Measurements from ENCODE around the gene LILRA1. TPM values are rescaled to one million over a fixed set of nuclear protein-coding genes. Genes with fewer than 3 reads are reported as not detected.
"Not testable (repeated sequence)": the region's sequence is repeated elsewhere in the genome, so short reads cannot be mapped to it uniquely, and the experiment has no call there.

The LILRA1 gene
- total RNA-seq, 1 donor from 2014 or later: not detected

DNA sequence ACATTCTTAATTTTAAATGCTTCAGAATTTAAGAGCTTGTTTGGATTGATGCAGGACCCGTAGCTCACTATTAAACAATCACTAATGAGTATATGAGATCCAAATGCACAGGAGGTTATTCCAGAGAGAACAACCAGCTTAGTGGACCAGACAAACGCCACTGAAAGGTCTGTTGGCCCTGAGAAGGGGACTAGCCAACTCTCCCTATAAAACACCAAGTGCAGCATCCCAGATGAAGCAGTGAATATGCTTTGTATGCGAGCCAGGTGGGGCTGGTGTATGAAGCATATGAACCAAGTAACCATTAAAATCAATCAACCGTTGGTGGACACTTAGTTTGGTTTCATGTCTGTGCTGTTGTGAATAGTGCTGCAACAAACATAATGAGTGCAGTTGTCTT is 27.0 kb downstream of the LILRA1 start:
- no peaks in the 10 kb centered on the region for H3K27me3 Mint-ChIP-seq
- no peak for DNase-seq (ENCODE audit: low spot score, unreplicated experiment)
- no peak for TF ChIP-seq CTCF (IDR thresholded peaks at IDR 0.05; ENCODE audit: unreplicated experiment)
- peaks cover 51% of the 10 kb centered on the region for H3K9me3 Mint-ChIP-seq (ENCODE audit: low read depth)
- no peaks in the 10 kb centered on the region for H3K4me1 Mint-ChIP-seq (ENCODE audit: low read depth)
- no peak overlapping the region for H3K27ac Mint-ChIP-seq
- H3K4me3 Mint-ChIP-seq (ENCODE audit: low read depth): no peak overlapping the region
- no peaks in the 10 kb centered on the region for H3K36me3 Mint-ChIP-seq (ENCODE audit: insufficient read depth)

DNA sequence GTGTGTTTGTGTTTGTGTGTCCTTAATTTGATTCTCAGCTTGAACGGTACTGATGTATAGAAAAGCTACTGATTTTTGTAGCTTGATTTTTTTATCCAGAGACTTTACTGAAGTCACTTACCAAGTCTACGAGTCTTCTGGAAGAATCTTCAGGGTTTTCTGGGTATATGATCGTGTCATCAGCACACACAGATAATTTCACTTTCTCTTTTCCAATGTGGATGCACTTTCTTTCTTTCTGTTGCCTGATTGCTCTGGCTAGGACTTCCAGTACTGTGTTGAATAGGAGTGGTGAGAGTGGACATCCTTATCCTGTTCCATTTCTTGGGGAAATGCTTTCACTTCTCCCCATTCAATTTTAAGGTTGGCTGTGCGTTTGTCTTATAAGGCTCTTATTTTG is 29.0 kb downstream of the LILRA1 start:
- DNase-seq (ENCODE audit: low spot score, unreplicated experiment): no peak
- H3K27me3 Mint-ChIP-seq: no peaks in the 10 kb centered on the region
- H3K36me3 Mint-ChIP-seq (ENCODE audit: insufficient read depth): no peaks in the 10 kb centered on the region
- peaks cover 45% of the 10 kb centered on the region for H3K9me3 Mint-ChIP-seq (ENCODE audit: low read depth)
- no peaks in the 10 kb centered on the region for H3K4me1 Mint-ChIP-seq (ENCODE audit: low read depth)
- H3K4me3 Mint-ChIP-seq (ENCODE audit: low read depth): no peak overlapping the region
- H3K27ac Mint-ChIP-seq: no peak overlapping the region
- TF ChIP-seq CTCF (IDR thresholded peaks at IDR 0.05; ENCODE audit: unreplicated experiment): no peak

DNA sequence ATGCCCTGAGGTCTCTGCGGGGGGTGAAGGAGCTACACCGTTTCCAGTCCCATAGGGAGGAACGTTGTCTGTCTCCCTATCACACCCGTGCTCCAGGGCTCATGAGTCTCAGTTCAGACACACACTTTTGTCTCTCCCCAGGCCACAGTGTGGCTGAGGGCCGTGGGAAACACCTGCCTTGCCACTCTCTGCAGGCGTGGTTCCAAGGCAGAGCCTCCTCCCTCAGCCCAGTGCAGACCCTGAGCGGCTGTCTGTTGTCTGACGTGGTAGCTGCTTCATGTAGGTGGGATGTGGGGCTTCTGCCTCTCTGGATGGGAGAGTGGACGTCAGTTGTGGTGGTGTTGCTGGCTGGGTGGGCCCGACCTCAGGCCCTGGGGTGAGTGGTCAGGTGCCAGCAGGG is 30.8 kb downstream of the LILRA1 start:
- not testable (repeated sequence) for H3K4me3 Mint-ChIP-seq (ENCODE audit: low read depth); H3K4me1 Mint-ChIP-seq (ENCODE audit: low read depth); H3K27me3 Mint-ChIP-seq; H3K36me3 Mint-ChIP-seq (ENCODE audit: insufficient read depth); H3K27ac Mint-ChIP-seq; DNase-seq (ENCODE audit: low spot score, unreplicated experiment)
- peaks cover 58% of the 10 kb centered on the region for H3K9me3 Mint-ChIP-seq (ENCODE audit: low read depth)

DNA sequence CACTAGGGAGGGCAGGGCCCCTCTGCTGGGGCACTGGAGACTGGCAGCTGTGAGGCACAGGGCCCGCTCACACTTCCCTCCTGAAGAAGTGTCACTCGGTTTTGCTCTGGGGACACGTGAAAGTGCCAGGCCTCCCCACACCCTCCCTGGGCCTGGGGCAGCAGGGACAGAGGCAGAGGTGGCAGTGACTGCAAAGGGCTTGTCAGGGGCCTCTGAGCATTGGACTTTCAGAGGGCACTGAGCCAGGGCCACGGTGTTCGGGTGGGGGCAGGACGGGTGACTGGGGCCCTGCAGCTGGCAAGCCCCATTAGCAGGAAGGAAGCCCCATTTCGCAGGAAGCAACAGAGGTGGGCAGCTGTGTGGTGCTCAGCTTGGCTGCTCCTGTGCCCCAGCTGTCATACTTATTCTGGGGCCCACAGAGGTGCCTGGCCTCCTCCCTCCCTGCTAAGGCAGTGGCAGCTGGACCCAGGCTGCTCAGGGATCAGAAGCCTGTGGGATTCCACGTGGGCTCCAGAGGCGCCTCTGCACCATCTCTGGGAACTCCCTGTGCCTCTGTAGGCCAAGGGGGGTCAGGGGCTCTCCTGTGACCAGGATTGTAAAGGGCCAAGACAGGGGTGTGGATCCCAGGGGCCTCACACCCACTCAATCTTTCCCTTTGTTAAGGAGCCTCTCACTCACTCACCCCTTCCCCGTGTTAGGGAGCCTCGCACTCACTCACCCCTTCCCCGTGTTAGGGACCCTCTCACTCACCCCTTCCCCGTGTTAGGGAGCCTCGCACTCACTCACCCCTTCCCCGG is 31.7 kb downstream of the LILRA1 start:
- not testable (repeated sequence) for H3K27me3 Mint-ChIP-seq; H3K36me3 Mint-ChIP-seq (ENCODE audit: insufficient read depth); H3K4me1 Mint-ChIP-seq (ENCODE audit: low read depth); DNase-seq (ENCODE audit: low spot score, unreplicated experiment); H3K4me3 Mint-ChIP-seq (ENCODE audit: low read depth); H3K27ac Mint-ChIP-seq
- H3K9me3 Mint-ChIP-seq (ENCODE audit: low read depth): peaks cover 60% of the 10 kb centered on the region

DNA sequence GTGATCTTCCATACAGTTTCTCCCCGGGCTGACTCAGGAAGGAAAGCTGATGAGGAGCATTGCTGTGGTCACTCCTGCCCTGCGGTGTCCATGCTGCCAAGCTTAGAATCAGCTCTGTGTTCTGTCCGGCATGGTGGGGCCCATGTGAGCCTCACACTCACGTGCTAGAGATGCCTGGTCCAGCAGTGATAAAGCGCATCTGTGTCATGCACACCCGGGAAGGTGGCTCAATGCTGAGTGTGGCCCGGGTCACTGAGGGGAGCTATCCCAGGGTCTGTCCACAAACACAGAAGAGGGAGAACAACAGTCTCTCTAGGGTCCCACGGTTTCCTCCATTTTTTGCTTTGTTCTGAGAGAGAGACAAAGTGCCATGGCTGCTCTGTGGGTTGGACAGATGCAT is 33.3 kb downstream of the LILRA1 start:
- Mint-ChIP-seq H3K4me3 (ENCODE audit: low read depth) (no peak overlapping the region), H3K4me1 (ENCODE audit: low read depth) (no peaks in the 10 kb centered on the region), H3K9me3 (ENCODE audit: low read depth) (peaks cover 57% of the 10 kb centered on the region), H3K27ac (no peak overlapping the region), H3K36me3 (ENCODE audit: insufficient read depth) (no peaks in the 10 kb centered on the region), H3K27me3 (no peaks in the 10 kb centered on the region)
- TF ChIP-seq CTCF (IDR thresholded peaks at IDR 0.05; ENCODE audit: unreplicated experiment): no peak
- DNase-seq (ENCODE audit: low spot score, unreplicated experiment): no peak

GRCh38 chr19:54627912-54628311 is 34.5 kb downstream of the LILRA1 start:
- H3K9me3 Mint-ChIP-seq (ENCODE audit: low read depth): peaks cover 49% of the 10 kb centered on the region
- not testable (repeated sequence) for H3K4me1 Mint-ChIP-seq (ENCODE audit: low read depth); H3K36me3 Mint-ChIP-seq (ENCODE audit: insufficient read depth); H3K27ac Mint-ChIP-seq; H3K27me3 Mint-ChIP-seq; H3K4me3 Mint-ChIP-seq (ENCODE audit: low read depth); DNase-seq (ENCODE audit: low spot score, unreplicated experiment)

DNA sequence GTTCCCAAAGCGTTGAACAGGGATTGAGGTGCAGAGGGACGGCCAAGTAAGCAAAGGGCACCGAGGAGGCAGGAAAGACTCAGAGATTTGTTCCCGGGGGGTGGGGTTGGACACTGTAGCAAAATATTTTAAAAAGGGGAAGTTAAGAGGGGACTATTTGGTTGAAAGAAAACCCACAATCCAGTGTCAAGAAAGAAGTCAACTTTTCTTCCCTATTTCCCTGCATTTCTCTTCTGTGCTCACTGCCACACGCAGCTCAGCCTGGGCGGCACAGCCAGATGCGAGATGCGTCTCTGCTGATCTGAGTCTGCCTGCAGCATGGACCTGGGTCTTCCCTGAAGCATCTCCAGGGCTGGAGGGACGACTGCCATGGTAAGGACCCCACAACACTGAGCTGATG is 36.8 kb downstream of the LILRA1 start, which contains the start of gene LILRB1:
TSS of gene LILRB1 (plus strand) at position 223 of the 400 bp plus-strand sequence. CDS start 590 bp downstream, outside the sequence.
- H3K36me3 Mint-ChIP-seq (ENCODE audit: insufficient read depth); H3K27me3 Mint-ChIP-seq; H3K4me1 Mint-ChIP-seq (ENCODE audit: low read depth); H3K4me3 Mint-ChIP-seq (ENCODE audit: low read depth); H3K27ac Mint-ChIP-seq; DNase-seq (ENCODE audit: low spot score, unreplicated experiment): not testable (repeated sequence)
- H3K9me3 Mint-ChIP-seq (ENCODE audit: low read depth): peaks cover 41% of the 10 kb centered on the region

Measured in progenitor cell of endocrine pancreas (in vitro differentiated cells).